Daoy (cell line): ENCODE data around the gene ANKS1B. TPM values are rescaled to one million over a fixed set of nuclear protein-coding genes. Genes with fewer than 3 reads are reported as not detected.

ENCODE experiments used
- DNase-seq: peaks from one replicate; pipeline ENCODE4 v3.0.0-alpha.2; 2015; ENCODE audit warnings: low read depth
- total RNA-seq: library from RNA; depleted of rRNA; stranded (reverse); fragments of >200 nt; shearing (Covaris generic); gene quantifications from 2 replicates; pipeline ENCODE4 v1.2.3, GENCODE V29; 2014

The ANKS1B gene
- total RNA-seq, 1 experiment from 2014 or later = 36.8 TPM

- DNase-seq = no peak
Measured at GRCh38 chr12:99453836-99454538, 530.7 kb downstream of the ANKS1B start.

DNA sequence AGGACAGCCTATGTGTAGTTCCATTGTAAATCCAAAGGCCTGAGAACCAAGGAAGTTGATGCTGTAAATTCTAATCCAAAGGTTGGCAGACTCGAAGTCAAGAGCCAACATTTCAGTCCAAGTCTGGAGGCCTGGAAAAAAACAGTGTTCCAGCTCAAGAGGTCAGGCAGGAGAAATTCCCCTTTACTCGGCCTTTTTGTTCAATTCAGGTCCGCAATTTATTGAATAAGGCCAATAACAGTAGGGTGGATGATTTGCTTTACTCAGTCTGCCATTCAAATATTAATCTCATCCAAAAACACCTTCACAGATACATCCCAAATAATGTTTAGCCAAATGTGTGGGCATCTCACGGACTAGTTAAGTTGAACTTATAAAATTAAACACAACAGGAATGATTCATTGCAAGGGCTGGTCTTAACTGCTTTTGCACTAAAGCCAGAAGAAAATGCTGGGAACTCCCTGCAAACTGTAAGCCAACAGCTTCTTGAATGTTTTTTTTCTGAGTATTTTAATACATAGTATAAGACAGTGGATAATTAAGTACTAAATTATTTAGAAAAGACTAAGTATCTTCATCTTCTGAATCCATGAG is 534.6 kb downstream of the ANKS1B start:
- no peak for DNase-seq

DNA sequence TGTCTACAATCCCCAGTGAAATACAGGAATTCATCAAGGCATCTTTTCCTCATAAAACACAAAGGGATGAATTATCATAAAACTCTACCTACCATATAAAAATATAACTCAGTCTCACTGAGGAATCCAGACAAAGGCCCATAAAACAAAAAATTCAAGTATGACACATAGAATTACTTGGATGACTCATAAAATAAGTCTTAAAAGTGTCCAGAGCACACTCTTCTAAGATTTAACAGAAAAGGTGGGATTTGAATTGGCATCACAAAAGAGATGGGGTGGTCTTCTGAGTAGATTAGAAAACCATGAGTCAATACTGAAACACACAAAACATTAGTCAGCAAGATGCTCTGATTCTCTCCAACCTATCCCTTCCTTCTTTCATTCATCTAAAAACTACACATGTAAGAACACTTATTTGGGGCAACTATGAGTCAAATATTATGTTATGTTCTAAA is 539.8 kb downstream of the ANKS1B start:
- DNase-seq = no peak

DNA sequence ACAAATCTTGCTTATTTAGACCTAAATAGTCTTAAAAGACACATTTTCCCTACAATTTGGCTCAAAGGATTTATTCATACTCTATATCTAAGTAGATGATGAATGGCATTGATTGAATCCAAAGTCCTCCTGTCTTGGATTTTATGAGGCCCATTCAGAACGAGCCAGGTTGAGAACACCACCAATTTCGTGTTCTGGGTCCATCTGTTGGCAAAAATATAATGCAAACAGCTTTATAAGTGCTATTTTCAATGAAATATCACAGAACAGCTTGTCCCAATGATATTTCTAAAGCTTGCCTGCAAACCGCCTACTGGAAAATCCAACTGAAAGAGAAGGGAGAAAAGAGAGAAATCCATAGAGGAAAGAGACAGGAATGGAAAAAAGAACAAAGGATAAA is 542.0 kb downstream of the ANKS1B start:
- no peak for DNase-seq

DNA sequence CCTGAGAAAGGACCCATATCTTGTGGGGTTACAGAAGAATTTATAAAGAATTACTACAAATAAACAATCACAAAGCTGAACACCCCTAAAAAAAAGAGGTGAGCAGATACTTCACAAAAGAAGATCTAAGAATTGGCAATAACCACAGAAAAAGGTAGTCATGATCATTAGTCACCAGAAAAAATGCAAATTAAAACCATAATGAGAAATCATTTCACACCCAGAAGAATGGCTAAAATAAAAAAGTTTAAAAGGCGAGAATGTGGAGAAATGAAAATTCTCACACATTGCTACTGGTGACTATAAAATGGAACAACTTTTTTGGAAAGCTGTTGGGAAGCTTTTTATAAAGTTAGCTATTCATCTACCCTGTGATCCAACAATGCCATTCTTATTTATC is 545.3 kb downstream of the ANKS1B start:
- no peak for DNase-seq

DNA sequence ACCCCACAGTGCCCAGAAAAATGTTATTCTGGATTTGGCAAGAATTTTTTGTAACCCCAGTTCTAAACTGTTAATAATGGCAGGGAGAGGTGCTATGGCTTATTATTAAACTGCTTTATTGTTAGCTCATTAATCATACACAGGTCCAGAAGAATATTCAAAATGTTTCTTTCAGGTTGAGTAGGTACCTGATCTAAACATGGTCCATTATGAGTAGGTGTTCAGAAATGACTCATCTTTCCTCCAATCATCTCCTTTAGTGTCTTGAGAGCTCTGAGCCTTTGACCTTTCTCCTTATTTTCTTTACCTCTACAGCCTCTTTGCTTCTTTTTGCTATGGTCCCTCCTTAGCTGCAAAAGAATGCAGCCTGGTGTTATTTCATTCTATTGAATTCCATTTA is 548.2 kb downstream of the ANKS1B start:
- DNase-seq = no peak

GRCh38 chr12:99435095-99435791 is 549.5 kb downstream of the ANKS1B start:
- no peak for DNase-seq

DNA sequence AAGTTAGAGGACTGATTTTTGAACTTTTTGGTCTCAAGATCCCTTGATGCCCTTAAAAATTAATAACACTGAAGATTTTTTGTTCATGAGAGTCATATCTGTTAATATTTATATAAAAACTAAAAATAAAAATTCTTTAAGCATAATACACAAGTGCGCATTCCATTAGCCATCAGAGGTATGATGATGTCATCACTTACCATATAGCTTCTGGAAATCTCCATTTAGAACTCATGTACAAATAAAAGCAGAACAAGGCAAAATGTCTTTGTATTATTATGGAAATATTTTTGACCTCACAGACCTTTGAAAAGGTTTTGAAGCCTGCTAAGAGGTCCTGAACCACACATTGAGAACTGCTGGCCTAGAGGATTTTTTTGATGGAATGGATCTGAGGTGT is 551.6 kb downstream of the ANKS1B start:
- no peak for DNase-seq

DNA sequence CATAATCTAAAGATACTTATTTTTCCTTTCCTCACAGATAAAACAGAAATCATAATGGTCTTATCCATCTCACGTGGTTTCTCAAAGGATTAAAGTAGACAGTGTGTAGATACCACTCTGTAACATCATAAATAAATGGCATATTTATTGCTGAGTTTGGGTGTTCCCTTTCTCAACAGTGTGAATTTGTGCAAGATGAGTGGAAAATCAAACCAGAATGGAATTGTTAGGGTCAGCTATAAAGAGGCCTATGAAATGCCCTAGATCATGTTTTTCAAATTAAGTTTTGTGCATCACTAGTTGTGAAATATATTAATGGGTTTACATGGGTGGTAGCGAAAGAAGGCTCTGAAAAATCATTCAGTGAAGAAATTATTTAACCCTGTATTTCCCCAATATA is 553.5 kb downstream of the ANKS1B start:
- no peak for DNase-seq

DNA sequence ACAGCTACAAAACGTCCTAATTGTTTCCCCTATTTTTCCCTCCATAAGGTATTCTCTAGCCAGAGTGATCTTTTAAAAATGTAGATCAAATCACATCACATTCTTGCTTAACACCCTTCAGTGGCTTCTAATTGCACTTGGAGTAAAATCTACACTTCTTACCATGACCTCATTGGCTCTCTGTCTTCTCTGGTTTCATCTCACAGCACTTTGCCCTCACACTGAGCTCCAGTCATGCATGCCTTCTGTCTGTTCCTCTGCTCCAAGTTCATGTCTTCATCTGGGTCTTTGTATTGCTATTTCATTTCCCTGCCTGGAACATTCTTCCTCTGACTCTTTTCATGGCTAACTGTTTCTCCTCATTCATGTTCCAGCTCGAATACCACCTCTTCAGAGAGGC is 557.6 kb downstream of the ANKS1B start:
- DNase-seq = no peak

GRCh38 chr12:99418379-99418778 is 566.4 kb downstream of the ANKS1B start:
- no peak for DNase-seq

DNA sequence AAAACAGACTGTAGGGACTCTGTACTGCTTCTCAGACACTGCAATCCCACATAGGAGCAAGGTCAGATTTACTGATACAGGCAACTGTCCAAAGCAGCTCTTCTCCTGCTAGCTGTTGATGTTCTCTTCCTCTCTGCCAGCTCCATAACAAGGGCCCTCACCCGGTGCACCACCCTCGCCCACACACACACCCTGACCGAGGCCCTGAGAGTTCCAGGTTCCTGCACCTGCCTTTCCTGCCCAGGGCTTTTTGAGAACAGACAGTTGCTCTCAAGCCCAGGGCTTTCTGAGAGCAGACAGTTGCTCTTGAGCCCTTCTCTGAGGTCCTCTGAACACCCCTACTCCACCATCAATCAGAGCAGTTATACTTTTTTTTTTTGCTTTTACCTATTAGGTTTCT is 571.0 kb downstream of the ANKS1B start:
- DNase-seq = no peak

GRCh38 chr12:99393763-99394162 is 591.0 kb downstream of the ANKS1B start:
- no peak for DNase-seq

- no peak for DNase-seq
Measured at GRCh38 chr12:99392091-99392850, 592.5 kb downstream of the ANKS1B start.

DNA sequence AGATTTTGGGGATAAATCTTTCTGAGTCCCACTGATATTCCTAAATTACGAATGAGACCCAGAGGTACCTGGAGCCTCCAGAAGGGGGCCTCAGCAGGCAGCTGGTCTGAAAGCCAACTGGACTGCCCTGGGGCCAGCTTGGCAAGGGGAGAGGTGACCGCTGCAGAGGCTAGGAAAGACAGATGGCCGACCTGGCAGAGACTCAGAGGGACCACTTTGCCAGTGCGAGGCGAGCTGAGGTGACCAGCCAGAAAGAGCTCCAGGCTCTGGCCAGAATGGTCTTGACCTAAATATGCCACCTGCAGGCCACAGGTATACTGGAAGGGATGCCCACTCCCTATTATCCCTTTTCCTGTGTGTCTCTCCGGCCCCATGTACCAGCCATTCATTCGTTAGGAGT is 594.0 kb downstream of the ANKS1B start:
- DNase-seq = no peak

DNA sequence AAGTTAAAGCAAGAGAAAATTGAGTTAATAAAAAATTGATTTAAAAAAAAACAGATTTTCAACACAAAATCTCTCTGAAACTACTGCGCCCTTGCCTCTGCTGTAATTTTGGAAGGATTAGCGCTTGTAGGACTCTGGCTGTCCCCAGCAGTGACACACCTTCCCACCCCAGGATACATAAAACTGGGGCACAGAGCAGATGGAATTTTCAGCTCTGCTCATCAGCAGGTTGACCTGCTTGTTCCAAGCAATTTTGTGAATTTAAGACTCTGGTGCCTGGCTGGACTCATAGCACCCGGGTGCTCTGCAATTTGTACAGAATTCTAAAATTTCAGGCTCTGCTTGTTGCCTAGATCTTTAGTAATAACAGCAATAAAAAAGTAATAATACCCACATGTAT is 595.0 kb downstream of the ANKS1B start:
- no peak for DNase-seq

DNA sequence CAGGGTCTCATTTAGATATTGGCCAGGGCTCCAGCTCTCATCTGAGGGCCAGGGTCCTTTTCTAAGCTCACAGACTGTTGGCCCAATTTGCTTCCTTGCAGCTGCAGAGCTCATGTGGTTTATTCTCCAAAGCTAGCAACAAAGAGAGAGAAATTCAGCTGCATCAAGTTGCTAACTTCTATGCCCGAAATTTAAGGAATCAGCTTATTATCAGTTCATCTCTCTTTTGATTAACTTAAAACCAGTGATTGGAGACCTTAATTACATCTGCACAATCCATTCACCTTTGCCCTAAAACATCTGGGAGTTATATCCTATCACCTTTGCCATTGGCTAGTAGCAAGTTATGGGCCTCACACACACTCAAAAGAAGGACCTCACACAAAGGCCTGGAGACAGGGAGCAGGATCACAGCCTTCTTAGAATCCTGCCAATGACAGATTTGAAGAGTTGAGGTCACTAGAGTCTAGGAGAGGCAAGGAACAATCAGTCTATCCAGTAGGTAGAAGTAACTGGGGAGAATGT is 596.0 kb downstream of the ANKS1B start:
- DNase-seq = no peak

DNA sequence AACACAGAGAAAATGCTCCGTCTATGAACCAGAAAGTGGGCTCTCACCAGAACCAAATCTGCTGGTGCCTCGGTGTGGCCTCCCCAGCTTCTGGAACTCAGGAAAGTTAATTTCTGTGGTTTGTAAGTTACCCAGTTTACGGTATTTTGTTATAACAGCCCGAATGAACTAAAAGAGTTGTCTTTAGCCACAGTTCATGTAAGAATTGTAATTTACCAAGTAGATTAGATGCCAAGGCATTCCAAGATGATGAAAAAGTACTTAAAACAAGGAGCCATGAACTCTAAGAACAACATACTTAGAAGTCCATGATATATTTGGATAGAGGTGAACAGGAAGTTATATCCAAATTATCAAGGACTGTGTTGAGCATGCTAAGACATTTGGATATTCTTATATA is 597.1 kb downstream of the ANKS1B start:
- DNase-seq = no peak

DNA sequence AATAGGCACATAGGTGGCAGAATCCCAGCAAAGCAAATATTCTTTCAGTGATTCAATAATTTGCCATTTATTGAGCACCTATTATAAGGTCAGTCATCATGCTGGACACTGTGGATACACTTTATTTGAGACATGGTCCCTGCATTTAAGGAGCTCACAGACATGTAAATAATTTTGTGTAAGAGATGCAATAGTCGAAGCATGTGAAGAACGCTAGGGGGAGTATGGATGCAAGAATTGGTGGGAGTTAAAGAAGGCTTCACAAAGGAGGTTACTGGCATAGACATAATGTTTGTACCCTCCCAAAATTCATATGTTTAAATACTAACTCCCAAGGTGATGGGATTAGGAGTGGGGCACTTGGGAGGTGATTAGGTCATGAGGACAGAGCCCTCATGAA is 597.8 kb downstream of the ANKS1B start:
- DNase-seq = no peak

DNA sequence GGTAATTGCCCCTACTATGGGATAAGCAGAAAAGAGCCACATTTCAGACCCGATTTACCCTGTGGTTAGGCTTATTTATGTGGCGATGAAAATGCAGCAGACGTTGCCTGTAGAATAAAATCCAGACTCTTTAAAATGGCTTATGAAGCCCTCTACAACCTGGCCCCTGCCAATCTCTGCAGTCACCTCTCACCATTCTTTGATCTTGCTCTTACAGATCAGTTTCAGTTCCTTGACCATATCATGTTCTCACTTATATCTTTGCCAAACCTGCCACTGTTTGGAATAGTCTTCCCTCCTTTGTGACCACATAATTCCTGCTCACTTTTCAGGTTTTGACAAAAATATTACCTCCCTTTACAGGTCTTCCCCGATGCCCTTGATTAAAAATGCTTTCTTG is 601.5 kb downstream of the ANKS1B start:
- DNase-seq = no peak

DNA sequence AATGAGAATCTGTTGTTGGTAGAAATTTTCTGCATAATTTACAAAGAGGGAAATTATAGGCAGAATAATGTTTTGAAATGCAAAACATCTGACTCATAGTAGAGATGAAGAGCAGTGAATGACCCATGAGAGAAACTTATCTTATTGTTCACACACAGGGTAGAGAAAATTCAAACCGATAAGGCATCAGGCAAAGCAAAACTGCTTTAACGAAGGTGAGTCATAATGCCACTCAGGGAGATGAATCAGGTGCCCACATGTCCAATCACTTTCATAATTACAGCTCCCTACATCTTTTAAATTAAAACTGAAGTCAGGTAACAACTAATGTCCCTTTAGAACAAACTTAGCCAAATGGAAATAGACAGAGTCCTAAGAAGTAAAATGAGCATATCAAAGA is 602.7 kb downstream of the ANKS1B start:
- no peak for DNase-seq

- no peak for DNase-seq
Measured at GRCh38 chr12:99380701-99381100, 604.0 kb downstream of the ANKS1B start.
